Dedifferentiated amniotic fluid mesenchymal stem cell (primary cell): ENCODE measurements around the gene CTSA.
A peak's percentile ranks its signal among the peaks of the same experiment; 100 is the strongest.

Experiments used
- DNase-seq: peaks from one replicate; pipeline ENCODE4 v3.0.0-alpha.2; 2016; ENCODE audit errors: extremely low spot score

CTSA gene

DNA sequence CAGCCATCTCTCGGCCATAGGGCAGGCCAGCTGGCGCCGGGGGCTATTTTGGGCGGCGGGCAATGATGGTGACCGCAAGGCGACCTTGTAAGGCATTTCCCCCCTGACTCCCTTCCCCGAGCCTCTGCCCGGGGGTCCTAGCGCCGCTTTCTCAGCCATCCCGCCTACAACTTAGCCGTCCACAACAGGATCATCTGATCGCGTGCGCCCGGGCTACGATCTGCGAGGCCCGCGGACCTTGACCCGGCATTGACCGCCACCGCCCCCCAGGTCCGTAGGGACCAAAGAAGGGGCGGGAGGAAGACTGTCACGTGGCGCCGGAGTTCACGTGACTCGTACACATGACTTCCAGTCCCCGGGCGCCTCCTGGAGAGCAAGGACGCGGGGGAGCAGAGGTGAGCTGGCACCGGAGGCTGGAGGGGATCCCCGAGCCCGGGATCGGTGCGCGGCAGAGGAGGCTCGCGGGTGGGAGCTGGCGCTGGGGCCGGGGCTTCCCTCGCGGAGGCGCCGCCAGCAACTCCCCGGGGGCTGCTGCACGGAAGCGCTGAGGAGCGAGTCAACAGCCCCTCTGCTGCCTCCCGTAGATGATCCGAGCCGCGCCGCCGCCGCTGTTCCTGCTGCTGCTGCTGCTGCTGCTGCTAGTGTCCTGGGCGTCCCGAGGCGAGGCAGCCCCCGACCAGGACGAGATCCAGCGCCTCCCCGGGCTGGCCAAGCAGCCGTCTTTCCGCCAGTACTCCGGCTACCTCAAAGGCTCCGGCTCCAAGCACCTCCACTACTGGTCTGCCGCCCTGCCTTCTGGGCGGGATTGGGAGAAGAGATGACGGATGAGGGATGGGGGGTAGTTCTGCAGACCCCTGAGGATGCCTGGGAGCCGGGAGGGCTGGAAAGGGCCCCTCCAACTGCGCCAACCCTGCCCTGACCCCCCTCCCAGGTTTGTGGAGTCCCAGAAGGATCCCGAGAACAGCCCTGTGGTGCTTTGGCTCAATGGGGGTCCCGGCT lies at the start of gene CTSA, which contains the start of gene NEURL2:
TSS of gene CTSA (plus strand) at position 351 of the 999 bp plus-strand sequence. CDS start at position 585, 234 bp downstream.
TSS of gene NEURL2 (minus strand) at position 224 of the 999 bp plus-strand sequence. CDS start at position 7, 217 bp downstream.
- DNase-seq = peak; percentile 63

- no peak for DNase-seq
Observed at GRCh38 chr20:45841407-45842129, 49.6 kb upstream of the CTSA start.

DNA sequence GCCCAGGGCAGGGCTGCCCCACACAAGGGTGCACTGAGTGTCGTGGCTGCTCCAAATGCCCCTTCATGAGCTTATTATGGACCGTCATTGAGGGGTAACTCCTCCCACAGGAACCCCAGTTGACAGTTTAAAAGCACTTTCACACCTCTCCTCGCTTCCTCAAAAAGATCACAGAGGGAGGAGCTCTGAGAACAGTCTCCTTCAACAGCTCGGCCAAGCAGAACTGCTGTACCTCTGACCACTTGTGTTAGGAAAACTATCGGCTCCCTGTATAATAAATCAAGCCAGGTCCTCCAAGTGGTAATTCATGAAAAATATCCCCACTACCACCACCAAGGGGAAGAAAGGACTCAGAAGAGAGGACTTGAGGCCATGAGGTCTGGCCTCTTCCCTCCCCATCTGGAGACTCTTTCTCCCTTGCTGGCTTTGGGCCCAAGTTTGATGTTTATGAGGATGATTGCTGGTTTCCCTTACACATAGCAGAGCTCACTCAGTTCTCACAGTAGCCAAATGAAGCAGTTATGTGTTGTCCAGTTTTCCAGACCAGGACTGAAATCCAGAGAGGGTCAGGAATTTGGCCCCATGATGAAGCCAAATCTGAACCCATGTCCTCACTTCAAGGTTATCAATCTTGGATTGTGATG lies 48.8 kb upstream of the CTSA start:
- DNase-seq = no peak

DNA sequence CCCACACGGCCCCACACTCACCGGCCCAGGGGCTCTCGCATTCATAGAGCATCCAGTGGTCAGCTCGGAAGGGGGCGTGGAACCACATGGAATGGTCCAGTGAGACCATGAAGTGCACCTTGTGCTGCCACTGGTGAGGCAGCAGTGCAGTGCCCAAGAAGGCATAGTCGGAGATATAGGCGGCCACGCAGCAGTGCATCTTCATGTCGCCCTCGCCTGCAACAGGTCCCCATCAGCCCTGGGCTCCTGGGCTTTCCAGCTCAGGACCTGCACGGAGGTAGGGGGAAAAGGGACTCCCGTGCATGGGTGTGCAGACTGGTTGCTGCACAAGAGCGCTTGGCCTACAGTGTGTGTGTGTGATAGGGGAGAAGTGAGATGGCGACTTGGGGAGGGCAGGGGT lies 47.6 kb upstream of the CTSA start:
- DNase-seq = no peak

DNA sequence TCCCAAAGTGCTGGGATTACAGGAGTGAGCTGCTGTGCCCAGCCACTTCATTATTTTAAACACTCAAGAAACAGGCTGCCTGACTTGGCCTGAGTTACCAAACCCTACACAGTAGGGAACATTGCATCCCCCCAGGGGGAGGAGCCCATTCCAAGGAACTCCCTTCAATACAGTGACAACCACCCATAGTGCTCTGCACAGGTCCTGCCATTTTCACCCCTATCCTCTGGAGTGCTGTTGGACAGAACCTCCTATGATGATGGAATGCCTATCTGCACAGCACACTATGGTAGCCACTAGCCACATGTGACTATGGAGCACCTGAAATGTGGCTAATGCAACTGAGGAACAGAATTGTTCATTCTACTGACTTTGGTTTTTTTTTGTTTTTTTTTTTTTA lies 45.7 kb upstream of the CTSA start:
- DNase-seq = no peak

GRCh38 chr20:45848421-45848820 lies 42.7 kb upstream of the CTSA start:
- DNase-seq = no peak

DNA sequence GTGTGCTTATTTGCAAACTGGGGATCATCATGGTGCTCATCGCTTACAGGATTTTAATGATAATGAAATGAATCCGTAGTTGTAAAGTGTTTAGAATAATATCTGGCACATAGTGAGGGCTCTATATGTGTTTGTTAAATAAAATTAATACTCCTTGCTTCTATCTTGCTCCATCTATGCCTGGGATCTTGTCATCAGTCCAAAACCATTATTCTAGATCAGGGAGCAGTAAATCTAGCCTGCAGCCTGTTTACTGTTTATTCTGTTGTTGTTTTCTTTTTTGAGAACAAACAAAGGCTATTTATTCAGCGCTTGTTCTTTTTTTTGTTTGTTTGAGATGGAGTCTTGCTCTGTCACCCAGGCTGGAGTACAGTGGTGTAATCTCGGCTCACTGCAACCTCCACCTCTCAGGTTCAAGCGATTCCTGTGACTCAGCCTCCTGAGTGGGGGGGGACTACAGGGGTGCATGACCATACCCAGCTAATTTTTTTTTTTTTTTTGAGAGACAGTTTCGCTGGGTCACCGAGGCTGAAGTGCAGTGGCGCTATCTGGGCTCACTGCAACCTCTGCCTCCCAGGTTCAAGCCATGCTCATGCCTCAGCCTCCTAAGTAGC lies 42.1 kb upstream of the CTSA start:
- no peak for DNase-seq

DNA sequence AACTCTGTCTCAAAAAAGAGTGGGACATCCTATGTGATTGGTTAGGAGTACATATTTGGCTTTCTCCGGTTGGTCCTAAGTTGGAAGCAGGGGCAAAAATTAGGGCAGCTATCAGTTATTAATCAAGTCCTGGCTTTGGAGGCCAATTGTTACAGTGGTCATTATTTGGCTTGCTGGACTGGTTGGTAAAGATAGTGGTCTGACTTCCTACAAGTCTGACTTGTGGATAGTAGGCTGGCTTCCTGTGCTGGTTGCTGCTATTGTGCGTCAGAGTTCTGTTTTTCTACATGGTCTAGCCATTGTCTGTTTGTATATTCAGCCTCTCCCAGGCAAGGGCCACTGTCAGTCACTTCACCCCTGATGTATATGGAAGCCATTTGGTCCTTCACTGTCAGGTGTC lies 40.9 kb upstream of the CTSA start:
- no peak for DNase-seq

DNA sequence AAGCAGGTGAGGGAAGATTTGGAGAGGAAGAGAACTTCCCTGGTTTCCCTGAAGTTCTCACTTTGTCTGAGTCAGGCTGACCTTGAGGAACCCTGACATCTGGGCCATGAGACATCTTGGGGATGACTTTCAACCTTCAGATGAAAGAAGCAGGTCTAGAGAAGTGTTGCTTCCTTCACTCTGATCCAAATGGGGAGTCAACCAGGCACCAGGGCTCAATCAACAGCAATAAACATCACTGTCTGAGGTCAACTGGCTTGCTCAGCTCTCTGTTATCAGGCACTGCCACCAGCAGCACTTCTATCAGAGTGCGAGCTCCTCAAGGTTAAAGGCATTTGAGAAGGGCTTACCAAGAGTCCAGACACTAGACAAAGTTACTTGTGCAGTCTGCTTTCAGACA lies 40.2 kb upstream of the CTSA start:
- DNase-seq = no peak

DNA sequence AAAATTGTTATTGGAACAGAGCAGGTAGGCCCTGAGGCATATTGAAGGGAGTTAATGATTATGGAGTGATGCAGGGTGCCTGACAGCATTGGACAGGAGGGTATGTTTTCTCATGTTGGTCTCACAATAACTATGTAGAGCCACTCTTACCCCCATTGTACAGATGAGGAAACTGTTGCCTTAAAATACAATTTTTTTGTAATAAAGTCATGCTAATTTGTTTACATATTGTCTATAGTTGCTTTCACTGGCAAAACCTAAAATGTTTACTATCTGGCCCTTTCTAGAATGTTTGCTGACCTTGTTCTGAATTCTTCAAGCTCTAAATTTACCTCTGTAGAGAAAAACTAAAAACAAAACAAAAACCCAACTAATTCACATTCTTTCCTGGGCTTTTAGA lies 39.6 kb upstream of the CTSA start:
- no peak for DNase-seq

DNA sequence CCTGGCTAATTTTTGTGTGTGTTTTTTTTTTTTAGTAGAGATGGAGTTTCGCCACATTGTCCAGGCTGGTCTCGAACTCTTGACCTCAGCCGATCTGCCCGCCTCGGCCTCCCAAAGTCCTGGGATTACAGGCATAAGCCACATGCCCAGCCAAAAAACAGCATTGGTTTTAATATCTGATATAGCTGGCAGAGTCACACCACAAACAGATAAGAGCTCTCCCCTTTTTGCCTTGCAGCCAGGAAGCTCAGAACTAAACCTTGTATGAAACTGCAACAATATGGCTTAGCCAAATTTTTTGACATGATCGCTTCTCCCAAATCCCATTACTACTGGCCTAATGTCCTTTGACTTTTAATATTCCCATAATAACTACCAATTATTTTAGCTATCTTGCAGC lies 38.8 kb upstream of the CTSA start:
- no peak for DNase-seq

DNA sequence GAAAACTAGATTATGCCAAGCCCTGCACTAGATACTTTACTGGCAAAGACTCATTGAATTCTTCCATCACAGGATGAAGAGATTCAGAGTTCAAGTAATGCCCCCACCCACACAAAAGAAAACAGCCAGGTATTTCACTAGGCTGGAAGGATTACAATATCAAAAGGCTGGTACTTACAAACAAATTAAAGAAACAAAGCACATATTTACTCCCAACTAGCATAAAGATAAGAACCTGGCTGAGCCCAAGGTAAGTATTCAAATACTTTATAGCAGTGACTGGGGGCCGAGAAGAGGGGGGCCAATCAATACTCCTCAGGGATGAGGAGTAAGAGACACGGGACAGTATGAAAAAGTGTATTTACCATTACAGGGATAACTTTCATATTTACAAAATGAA lies 37.7 kb upstream of the CTSA start:
- DNase-seq = no peak

DNA sequence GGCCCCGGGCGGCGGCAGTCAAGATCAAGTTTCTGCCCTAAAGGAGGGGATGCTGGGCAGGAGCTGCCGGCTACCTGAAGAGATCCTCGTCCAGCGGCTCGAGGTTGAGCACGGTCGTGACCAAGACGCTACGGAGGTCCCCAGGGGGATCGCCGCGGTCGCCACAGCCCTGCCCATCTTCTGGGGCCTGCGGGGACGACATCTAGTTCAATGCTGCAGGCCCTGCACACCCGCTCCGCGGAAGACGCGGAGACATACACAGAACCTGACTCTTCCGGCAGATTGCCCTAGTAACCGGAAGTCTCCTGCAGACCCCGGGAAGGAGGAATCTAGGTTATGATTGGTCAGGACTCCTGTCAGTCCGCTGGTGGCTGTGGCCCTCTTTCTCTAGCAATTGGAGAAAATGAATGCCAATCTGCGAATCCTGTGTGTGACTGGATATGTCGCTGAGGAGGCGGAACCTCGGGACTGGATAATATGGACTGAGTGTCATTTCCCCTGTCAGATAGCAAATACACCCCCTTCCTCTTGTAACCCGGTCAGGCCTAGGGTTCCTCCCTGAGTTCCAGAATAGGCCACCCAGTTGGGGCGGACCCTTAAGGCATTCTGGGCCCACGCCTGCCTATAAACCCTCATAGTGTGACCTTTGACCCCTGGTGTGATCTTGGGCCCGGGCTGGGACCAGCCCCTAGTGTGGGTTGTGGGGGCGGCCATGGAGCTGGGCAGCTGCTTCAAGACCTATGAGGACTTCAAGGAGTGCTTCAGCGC lies 33.8 kb upstream of the CTSA start, which contains the start of the genes ACOT8 and ZSWIM3:
TSS of gene ACOT8 (minus strand) at position 279 of the 768 bp plus-strand sequence. CDS start at position 202, 77 bp downstream.
TSS of gene ZSWIM3 (plus strand) at position 501 of the 768 bp plus-strand sequence. CDS start at position 713, 212 bp downstream.
- DNase-seq = peak; percentile 100

DNA sequence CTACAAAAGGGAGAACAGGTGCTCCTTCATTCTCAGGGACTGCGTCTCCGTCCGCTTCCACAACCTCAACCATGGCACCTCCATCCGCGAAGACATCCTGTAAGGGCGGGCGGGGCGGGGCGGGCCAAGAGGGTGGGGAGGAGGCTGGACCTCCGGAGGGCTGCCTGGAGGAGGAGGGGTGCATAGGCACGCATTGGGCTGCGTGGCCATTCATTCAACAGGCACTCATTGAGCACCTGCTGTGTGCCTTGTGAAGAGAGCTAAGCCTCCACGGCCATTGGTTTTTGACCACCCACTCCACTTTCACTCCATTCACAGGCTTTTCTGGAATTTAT lies 33.3 kb upstream of the CTSA start:
- no peak for DNase-seq

DNA sequence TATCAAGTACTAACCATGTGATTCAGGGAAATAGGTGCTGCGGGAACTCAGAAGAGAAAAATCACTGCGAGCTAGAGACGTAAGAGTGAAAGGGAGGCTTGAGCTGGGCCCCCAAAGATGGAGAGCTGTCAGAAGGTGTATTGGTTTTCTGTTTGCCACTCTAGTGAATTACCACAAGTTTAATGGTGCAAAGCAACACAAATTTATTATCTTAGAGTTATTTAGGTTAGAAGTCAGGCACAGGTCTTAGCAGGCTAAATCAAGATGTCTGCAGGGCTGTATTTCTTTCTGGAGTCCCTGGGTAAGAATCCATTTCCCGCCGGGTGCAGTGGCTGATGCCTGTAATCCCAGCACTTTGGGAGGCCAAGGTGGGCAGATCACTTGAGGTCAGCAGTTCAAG lies 31.2 kb upstream of the CTSA start:
- DNase-seq = no peak

DNA sequence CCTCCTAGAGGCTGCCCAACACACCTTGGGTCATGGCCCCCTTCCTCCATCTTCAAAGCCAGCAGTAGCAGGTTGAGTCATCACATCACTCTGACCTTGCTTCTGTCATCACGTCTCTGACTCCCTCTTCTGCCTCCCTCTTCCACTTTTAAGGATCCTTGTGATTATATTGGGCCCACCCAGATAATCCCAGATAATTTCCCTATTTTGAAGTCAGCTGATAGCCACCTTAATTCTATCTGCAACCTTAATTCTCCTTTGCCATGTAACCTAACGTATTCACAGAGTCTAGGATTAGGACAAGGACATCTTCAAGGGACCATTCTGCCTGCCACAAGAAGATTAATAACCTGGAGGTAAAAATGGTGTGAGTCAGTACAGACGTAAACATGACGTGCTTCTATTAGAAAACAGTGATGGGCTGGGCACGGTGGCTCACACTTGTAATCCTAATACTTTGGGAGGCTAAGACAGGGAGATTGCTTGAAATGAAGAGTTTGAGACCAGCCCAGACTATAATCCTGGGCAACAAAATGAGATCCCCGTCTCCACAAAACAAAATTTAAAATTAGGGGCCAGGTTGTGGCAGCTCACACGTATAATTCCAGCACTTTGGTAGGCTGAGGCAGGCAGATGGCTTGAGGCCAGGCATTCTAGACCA lies 30.4 kb upstream of the CTSA start:
- no peak for DNase-seq

DNA sequence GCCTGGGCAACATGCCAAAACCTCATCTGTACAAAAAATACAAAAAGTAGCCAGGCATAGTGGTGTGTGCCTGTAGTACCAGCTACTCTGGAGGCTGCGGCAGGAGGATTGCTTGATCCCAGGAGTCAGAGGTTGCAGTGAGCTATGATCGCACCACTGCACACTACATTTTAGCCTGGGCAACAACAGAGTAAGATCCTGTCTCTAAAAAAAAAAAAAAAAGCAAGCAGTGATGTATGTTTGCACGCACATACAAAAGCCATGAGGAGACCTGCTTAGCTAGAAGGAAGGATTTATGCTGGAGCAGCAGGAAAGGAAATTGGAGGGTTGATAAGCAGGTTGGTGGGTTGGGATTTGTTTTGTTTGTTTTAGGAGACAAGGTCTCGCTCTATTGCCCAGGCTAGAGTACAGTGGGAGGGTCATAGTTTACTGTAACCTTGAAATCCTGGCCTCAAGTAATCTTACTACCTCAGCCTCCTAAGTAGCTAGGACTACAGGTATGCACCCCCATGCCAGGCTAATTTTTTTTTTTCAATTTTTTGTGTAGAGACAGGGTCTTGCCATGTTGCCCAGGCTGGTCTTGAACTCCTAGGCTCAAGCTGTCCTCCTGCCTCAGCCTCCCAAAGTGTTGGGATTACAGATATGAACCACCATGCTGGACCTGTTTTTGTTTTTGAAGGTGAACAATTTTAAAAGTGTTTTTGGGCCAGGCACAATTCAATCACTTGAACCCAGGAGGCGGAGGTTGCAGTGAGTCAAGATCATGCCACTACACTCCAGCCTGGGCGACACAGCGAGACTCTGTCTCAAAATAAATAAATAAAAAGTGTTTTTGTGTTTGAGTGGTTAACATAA lies 29.7 kb upstream of the CTSA start:
- no peak for DNase-seq

DNA sequence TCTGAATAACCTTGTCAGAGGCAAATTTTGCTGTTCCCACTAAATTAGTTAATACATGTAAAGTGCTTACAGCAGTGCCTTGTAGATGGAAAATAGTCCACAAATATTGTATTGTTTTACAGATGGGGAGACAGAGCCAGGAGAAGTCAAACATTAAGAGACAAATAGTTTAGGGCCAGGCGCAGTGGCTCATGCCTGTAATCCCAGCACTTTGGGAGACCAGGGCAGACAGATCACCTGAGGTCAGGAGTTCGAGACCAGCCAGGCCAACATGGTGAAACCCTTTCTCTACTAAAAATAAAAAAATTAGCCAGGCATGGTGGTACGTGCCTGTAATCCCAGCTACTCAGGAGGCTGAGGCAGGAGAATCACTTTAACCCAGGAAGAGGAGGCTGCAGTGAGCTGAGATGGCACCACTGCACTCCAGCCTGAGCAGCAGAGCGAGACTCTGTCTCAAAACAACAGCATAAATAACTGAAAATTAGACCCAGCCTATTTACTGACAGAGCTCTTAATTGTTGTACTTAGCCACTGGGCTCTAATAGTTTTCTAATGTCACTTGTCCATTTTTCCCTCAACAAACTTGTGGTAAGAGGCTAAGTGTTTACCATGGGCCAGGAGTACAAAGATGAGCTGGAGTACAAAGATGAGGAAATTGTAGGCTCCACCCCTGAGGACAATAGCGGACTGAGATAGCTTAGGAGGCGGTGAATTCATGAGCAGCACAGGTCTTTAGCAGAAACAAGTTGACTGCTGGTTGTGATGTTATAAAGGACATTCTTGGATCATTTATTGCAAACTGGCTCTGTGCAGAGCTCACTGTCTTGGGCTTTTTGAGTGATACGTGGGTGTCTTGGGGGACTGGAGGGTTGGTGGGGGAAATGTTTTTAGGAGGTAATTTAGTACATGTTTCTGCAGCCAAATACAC lies 27.3 kb upstream of the CTSA start:
- DNase-seq = no peak
